Epithelial cell of esophagus (primary cell): ENCODE data around the gene SLC66A3.

ENCODE experiments used
- DNase-seq: peaks from one replicate; pipeline ENCODE4 v3.0.0; 2010; ENCODE audit warnings: low read depth
- H3K4me3 ChIP-seq: 2 replicates; pipeline ENCODE4 v1.5.1; 2011; ENCODE audit warnings: mild to moderate bottlenecking, low read length, control low read depth
- TF ChIP-seq, protein P1 (sequence below): IDR thresholded peaks from 2 replicates; pipeline ENCODE4 v1.5.1; 2011; ENCODE audit warnings: low read depth, mild to moderate bottlenecking, low read length, control low read depth, inconsistent platforms; ENCODE audit not compliant: insufficient read depth; ENCODE audit errors: missing control alignments

SLC66A3 gene

GRCh38 chr2:11157296-11157695, 2.0 kb downstream of the SLC66A3 start:
- TF ChIP-seq, protein P1, sequence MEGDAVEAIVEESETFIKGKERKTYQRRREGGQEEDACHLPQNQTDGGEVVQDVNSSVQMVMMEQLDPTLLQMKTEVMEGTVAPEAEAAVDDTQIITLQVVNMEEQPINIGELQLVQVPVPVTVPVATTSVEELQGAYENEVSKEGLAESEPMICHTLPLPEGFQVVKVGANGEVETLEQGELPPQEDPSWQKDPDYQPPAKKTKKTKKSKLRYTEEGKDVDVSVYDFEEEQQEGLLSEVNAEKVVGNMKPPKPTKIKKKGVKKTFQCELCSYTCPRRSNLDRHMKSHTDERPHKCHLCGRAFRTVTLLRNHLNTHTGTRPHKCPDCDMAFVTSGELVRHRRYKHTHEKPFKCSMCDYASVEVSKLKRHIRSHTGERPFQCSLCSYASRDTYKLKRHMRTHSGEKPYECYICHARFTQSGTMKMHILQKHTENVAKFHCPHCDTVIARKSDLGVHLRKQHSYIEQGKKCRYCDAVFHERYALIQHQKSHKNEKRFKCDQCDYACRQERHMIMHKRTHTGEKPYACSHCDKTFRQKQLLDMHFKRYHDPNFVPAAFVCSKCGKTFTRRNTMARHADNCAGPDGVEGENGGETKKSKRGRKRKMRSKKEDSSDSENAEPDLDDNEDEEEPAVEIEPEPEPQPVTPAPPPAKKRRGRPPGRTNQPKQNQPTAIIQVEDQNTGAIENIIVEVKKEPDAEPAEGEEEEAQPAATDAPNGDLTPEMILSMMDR: no peak
- H3K4me3 ChIP-seq: no peak overlapping the region
- DNase-seq: no peak

DNA sequence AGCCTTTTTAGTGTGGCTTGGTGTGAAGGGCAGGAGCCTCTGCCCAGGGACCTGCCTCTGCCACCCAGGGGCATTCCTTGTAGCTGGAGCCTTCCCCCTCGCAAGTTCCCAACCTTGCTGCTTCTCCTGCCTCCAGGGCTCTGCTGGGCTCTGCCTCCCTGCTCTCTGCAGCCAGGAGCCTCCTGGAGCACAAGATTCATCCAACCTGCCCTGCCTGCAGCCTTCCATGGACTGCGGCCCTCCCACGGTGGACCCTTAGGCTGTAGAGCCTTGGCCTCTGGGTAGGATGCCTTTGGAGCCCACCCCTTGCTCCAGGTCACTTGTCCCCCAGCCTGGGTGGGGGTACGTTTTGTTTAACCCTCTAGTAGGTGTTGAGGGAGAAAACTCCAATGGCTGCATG, 2.5 kb downstream of the SLC66A3 start:
- TF ChIP-seq, protein P1: no peak
- DNase-seq: no peak
- no peak overlapping the region for H3K4me3 ChIP-seq

- H3K4me3 ChIP-seq: no peak overlapping the region
- TF ChIP-seq, protein P1: no peak
- no peak for DNase-seq
Measured at GRCh38 chr2:11158916-11159573, 3.8 kb downstream of the SLC66A3 start.

DNA sequence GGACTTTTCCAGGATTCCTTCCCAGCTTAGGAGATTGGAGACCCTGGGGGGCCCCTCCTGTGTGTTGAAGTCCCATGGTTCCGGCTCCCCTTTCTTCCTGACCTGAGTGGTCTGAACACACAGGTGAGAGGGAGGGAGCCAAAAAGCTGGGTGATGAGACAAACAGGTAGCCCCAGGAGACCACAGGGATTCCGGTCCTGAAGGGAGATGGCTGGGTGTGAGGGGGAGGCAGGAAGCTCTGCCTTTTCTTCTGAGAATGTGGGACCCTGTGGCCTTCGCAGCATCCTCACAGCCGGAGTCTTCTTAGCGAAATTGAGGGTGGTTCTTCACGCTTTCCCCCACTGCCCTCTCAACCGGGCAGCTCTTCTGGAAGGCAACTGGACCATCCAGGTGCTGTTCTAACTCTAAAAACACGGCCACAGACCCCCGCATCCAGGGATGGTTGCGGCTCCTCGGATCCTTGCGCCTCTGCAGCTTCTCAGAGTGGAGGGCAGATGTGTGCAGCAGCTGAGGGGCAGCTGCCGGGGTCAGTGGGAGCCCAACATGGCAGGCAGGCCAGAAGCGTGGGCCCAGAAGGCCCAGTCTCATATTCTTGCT, 4.4 kb downstream of the SLC66A3 start:
- no peak for DNase-seq
- TF ChIP-seq, protein P1: no peak

GRCh38 chr2:11160256-11160655, 5.0 kb downstream of the SLC66A3 start:
- TF ChIP-seq, protein P1: no peak
- DNase-seq: no peak
- H3K4me3 ChIP-seq: no peak overlapping the region

More for the DNA sequence above, 4.4 kb downstream of the SLC66A3 start:
- H3K4me3 ChIP-seq: no peak overlapping the region

GRCh38 chr2:11160731-11161455, 5.6 kb downstream of the SLC66A3 start:
- TF ChIP-seq, protein P1: no peak
- DNase-seq: no peak
- no peak overlapping the region for H3K4me3 ChIP-seq
